PC-3 (cell line): ENCODE measurements around the gene SERPINE1. TPM values are rescaled to one million over a fixed set of nuclear protein-coding genes. Genes with fewer than 3 reads are reported as not detected.
A peak's percentile ranks its signal among the peaks of the same experiment; 100 is the strongest.

Experiments
- ATAC-seq: fragments of 200-7000 bp; cut with Tn5 transposase; 2 replicates; pipeline ENCODE4 v1.9.1; 2020; ENCODE audit warnings: mild to moderate bottlenecking, moderate library complexity
- BruUV-seq: library from RNA; stranded (reverse); fragments of 400-500 nt; replicated peaks from 2 replicates; lab custom pipeline; 2021; lab: Mats Ljungman, UMichigan
- CTCF ChIA-PET: fragments of 300-600 bp; sonication (Branson Sonifier 250); formaldehyde crosslinking; loops from one replicate; lab custom pipeline; 2022; ENCODE audit warnings: antibody characterized with exemption; lab: Charles Lee
- POLR2A ChIA-PET: fragments of 300-600 bp; sonication (Branson Sonifier 250); formaldehyde crosslinking; loops from one replicate; lab custom pipeline; 2022; ENCODE audit warnings: antibody characterized with exemption; ENCODE audit not compliant: unreplicated experiment; lab: Charles Lee
- DNase-seq: peaks from one replicate; pipeline ENCODE4 v3.0.0-alpha.2; 2015
- H2AFZ ChIP-seq: fragments of 300-600 bp; sonication (generic); 2 replicates; pipeline ENCODE4 v1.6.0; 2016; ENCODE audit warnings: antibody characterized with exemption, low read length
- H3F3A ChIP-seq: fragments of 300-600 bp; sonication (generic); one replicate; pipeline ENCODE4 v1.6.0; 2017; ENCODE audit warnings: antibody characterized with exemption, low read length, control low read depth, mild to moderate bottlenecking; ENCODE audit not compliant: unreplicated experiment
- H3K27ac ChIP-seq: fragments of 300-600 bp; sonication (generic); 2 replicates; pipeline ENCODE4 v1.5.1; 2016; ENCODE audit warnings: mild to moderate bottlenecking, low read length
- H3K27me3 ChIP-seq: fragments of 300-600 bp; sonication (generic); 2 replicates; pipeline ENCODE4 v1.6.1; 2016; ENCODE audit warnings: low read length, mixed read lengths
- H3K36me3 ChIP-seq: fragments of 300-600 bp; sonication (generic); 2 replicates; pipeline ENCODE4 v1.6.1; 2016; ENCODE audit warnings: low read depth, mixed run types, low read length, mixed read lengths
- H3K4me1 ChIP-seq: fragments of 300-600 bp; sonication (generic); 2 replicates; pipeline ENCODE4 v1.5.1; 2016; ENCODE audit warnings: low read length; ENCODE audit not compliant: insufficient read depth
- H3K4me2 ChIP-seq: fragments of 300-600 bp; sonication (generic); 2 replicates; pipeline ENCODE4 v1.6.0; 2016; ENCODE audit warnings: low read length
- H3K4me3 ChIP-seq: fragments of 300-600 bp; sonication (generic); 2 replicates; pipeline ENCODE4 v1.5.1; 2016; ENCODE audit warnings: mild to moderate bottlenecking, low read length, mixed read lengths
- H3K79me2 ChIP-seq: fragments of 300-600 bp; sonication (generic); 2 replicates; pipeline ENCODE4 v1.6.1; 2017; ENCODE audit warnings: low read length, mixed read lengths
- H3K9ac ChIP-seq: fragments of 300-600 bp; sonication (generic); 2 replicates; pipeline ENCODE4 v1.6.0; 2016; ENCODE audit warnings: mild to moderate bottlenecking, low read length
- H3K9me2 ChIP-seq: fragments of 300-600 bp; sonication (generic); replicated peaks from 2 replicates; pipeline ENCODE4 v1.6.1; 2016; ENCODE audit warnings: mixed run types, low read length, mixed read lengths
- H3K9me3 ChIP-seq: fragments of 300-600 bp; sonication (generic); 2 replicates; pipeline ENCODE4 v1.6.1; 2016; ENCODE audit warnings: low read length, mixed read lengths
- H4K20me1 ChIP-seq: fragments of 300-600 bp; sonication (generic); 2 replicates; pipeline ENCODE4 v1.6.1; 2016; ENCODE audit warnings: low read length, mixed read lengths
- EZH2 ChIP-seq: fragments of 300-600 bp; sonication (generic); IDR thresholded peaks from one replicate; pipeline ENCODE4 v1.6.1; 2017; ENCODE audit warnings: antibody characterized with exemption, mild to moderate bottlenecking, low read length; ENCODE audit not compliant: unreplicated experiment
- EZH2phosphoT487 ChIP-seq: fragments of 300-600 bp; sonication (generic); IDR thresholded peaks from 2 replicates; pipeline ENCODE4 v1.6.1; 2018; ENCODE audit warnings: mild to moderate bottlenecking, antibody characterized with exemption, low read length, borderline replicate concordance
- intact Hi-C: fragments of 100-400 bp; cut with micrococcal nuclease; formaldehyde crosslinking; loops from 2 replicates; pipeline ENCODE4 v1.9.0; 2023
- total RNA-seq: library from RNA; depleted of rRNA; stranded (reverse); fragments of >200 nt; gene quantifications from 2 replicates; pipeline ENCODE4 v1.2.3, GENCODE V29; 2014
- TF ChIP-seq, protein P1 (sequence below): fragments of 300-600 bp; sonication (generic); conservative IDR thresholded peaks from 2 replicates; pipeline ENCODE4 v1.5.1; 2017; ENCODE audit warnings: antibody characterized with exemption, low read depth, mild to moderate bottlenecking, low read length

SERPINE1 gene
- total RNA-seq, 1 experiment from 2014 or later, result 46.1 TPM

DNA sequence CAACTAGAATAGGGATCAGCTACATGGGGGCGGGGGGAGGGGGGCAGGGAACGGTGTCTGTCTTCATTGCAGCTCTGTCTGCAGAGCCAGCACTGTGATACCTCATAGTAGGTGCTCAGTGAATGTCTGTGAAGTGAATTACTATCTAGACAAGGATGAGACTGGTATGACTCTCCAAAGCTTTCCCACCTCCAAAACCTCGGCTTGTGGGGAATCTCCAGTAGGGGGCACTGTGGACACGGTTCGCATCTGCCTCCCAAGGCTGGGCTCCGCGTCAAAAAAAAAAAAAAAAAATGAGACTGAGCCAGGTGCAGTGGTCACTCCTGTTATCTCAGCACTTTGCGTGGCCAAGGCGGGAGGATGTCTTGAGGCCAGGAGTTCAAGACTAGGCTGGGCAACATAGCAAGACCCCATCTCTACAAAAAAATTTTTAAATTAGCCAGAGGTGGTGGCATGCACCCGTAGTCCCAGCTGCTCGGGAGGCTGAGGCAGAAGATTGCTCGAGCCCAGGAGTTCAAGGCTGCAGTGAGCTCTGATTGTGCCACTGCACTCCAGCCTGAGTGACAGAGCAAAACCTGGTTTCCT lies 32.0 kb upstream of the SERPINE1 start:
- Histone ChIP-seq H4K20me1 (no peaks in the 10 kb centered on the region), H3F3A (no peaks in the 10 kb centered on the region), H3K4me2 (0 out of 2 replicates have a peak overlapping the region, but pooled peaks have one; percentile 55), H3K27me3 (no peaks in the 10 kb centered on the region), H3K27ac (peak overlapping the region; percentile 42), H3K9ac (no peak overlapping the region), H3K36me3 (0 out of 2 replicates have a peak, but pooled peaks cover 2% of the 10 kb centered on the region), H3K4me1 (peaks cover 21% of the 10 kb centered on the region), H3K9me2 (no peaks in the 10 kb centered on the region), H3K9me3 (no peaks in the 10 kb centered on the region), H2AFZ (no peak overlapping the region), H3K4me3 (no peak overlapping the region), H3K79me2 (peaks cover 5% of the 10 kb centered on the region; the same call in 1 of the 2 replicates)
- peak; percentile 72 for DNase-seq
- CTCF ChIA-PET, result interaction anchor here (0.6 to 1.0 kb wide), 4 partner anchors 10 to 621 kb away, joined by 3 to 11 read pairs (median 6); no protein-coding TSS in a partner anchor
- no TSS peak for BruUV-seq
- POLR2A ChIA-PET, result interaction anchor here (0.6 kb wide), 2 partner anchors 9 to 1549 kb away, joined by 4 read pairs; partner anchors contain the start of gene TRIM56
- intact Hi-C loops, result no loop called here
- no peak for TF ChIP-seq EZH2
- TF ChIP-seq, protein P1, sequence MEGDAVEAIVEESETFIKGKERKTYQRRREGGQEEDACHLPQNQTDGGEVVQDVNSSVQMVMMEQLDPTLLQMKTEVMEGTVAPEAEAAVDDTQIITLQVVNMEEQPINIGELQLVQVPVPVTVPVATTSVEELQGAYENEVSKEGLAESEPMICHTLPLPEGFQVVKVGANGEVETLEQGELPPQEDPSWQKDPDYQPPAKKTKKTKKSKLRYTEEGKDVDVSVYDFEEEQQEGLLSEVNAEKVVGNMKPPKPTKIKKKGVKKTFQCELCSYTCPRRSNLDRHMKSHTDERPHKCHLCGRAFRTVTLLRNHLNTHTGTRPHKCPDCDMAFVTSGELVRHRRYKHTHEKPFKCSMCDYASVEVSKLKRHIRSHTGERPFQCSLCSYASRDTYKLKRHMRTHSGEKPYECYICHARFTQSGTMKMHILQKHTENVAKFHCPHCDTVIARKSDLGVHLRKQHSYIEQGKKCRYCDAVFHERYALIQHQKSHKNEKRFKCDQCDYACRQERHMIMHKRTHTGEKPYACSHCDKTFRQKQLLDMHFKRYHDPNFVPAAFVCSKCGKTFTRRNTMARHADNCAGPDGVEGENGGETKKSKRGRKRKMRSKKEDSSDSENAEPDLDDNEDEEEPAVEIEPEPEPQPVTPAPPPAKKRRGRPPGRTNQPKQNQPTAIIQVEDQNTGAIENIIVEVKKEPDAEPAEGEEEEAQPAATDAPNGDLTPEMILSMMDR, result peak; percentile 75
- peak; percentile 34; the same call in 1 of the 2 replicates for ATAC-seq

DNA sequence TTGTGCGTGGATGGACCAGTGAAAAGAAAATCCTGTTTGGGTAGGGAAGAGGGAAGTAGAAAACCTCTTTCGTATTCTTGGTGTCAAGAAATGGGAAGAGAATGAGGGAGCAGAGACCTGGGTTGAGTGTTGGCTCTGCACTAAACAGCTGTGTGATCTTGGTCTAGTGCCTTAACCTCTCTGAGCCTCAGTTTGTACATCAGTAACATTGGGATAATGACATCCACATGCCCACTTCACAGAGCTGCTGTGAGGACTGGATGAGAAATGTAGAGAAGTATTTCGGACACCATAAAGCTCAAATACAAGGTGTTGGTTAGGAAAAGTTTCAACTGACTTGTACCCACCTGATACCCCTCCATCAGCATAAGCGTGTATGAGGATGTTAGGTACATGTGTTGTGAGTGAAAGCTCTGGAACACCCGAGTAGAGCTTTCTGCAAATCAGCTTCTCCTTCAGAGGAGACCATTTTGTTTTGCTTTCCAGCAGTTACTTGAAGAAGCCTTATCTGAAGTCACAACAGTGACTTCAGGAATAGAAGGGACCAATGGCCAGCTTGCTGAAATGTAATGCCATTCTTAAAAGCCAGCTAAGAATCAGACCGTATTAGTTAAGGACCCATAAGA lies 30.5 kb upstream of the SERPINE1 start:
- ATAC-seq (no peak), DNase-seq (no peak)
- Histone ChIP-seq H3K9me3 (no peaks in the 10 kb centered on the region), H3K36me3 (no peaks in the 10 kb centered on the region), H3K27me3 (no peaks in the 10 kb centered on the region), H3K27ac (no peak overlapping the region), H3K9me2 (no peaks in the 10 kb centered on the region), H3K4me2 (no peak overlapping the region), H3F3A (no peaks in the 10 kb centered on the region), H2AFZ (no peak overlapping the region), H3K4me1 (peaks cover 35% of the 10 kb centered on the region), H3K9ac (no peak overlapping the region), H4K20me1 (no peaks in the 10 kb centered on the region), H3K79me2 (no peaks in the 10 kb centered on the region), H3K4me3 (no peak overlapping the region)
- ChIA-PET POLR2A (interaction anchor here (0.5 kb wide), 1 partner anchor 38 kb away, joined by 3 read pairs; no protein-coding TSS in a partner anchor), CTCF (no interaction called here)
- TF ChIP-seq EZH2 (no peak), EZH2phosphoT487 (no peak)
- TF ChIP-seq, protein P1, result no peak
- no TSS peak for BruUV-seq
- intact Hi-C loops, result no loop called here

DNA sequence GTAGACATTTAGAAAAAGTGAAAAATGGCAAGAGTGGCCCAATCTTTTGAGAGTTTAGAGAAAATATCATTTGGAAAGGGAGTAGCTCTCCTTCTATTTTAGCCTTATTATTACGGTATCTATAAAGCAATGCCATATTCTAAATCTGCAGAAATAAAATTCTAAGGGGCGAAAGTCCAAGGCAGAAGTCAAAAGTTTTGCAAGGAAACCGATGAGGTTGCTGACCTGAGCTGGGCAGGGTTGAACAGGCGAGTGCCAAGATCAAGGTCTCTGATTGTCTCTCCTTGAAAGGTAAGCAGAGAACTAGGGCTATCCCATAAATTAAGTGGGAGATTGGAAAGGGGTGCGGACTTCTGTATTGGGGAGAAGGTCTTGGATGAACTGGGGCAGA lies 30.0 kb upstream of the SERPINE1 start:
- no peak for TF ChIP-seq EZH2phosphoT487
- TF ChIP-seq EZH2, result no peak
- TF ChIP-seq, protein P1, result no peak
- no peaks in the 10 kb centered on the region for H3K27me3 ChIP-seq
- no TSS peak for BruUV-seq
- no peak overlapping the region for H3K4me2 ChIP-seq
- no peak overlapping the region for H2AFZ ChIP-seq
- H3F3A ChIP-seq, result no peaks in the 10 kb centered on the region
- DNase-seq (no peak), ATAC-seq (no peak)
- no peaks in the 10 kb centered on the region for H4K20me1 ChIP-seq
- H3K27ac ChIP-seq, result no peak overlapping the region
- H3K36me3 ChIP-seq, result no peaks in the 10 kb centered on the region
- ChIA-PET CTCF (no interaction called here), POLR2A (interaction anchor here (0.5 kb wide), 1 partner anchor 38 kb away, joined by 3 read pairs; no protein-coding TSS in a partner anchor)
- no peaks in the 10 kb centered on the region for H3K9me3 ChIP-seq
- no peak overlapping the region for H3K9ac ChIP-seq
- intact Hi-C loops, result no loop called here
- H3K4me1 ChIP-seq, result peaks cover 40% of the 10 kb centered on the region
- H3K9me2 ChIP-seq, result no peaks in the 10 kb centered on the region
- no peak overlapping the region for H3K4me3 ChIP-seq
- H3K79me2 ChIP-seq, result no peaks in the 10 kb centered on the region
